ENCODE data around the gene C14orf119. TPM values are rescaled to one million over a fixed set of nuclear protein-coding genes. Genes with fewer than 3 reads are reported as not detected.

C14orf119 gene
- total and polyA plus RNA-seq, 9 of the 15 experiments (the other 6 are each of a cell fraction or from before 2014, with no cell fraction given): 36.7 to 251 (median 51.8) TPM

DNA sequence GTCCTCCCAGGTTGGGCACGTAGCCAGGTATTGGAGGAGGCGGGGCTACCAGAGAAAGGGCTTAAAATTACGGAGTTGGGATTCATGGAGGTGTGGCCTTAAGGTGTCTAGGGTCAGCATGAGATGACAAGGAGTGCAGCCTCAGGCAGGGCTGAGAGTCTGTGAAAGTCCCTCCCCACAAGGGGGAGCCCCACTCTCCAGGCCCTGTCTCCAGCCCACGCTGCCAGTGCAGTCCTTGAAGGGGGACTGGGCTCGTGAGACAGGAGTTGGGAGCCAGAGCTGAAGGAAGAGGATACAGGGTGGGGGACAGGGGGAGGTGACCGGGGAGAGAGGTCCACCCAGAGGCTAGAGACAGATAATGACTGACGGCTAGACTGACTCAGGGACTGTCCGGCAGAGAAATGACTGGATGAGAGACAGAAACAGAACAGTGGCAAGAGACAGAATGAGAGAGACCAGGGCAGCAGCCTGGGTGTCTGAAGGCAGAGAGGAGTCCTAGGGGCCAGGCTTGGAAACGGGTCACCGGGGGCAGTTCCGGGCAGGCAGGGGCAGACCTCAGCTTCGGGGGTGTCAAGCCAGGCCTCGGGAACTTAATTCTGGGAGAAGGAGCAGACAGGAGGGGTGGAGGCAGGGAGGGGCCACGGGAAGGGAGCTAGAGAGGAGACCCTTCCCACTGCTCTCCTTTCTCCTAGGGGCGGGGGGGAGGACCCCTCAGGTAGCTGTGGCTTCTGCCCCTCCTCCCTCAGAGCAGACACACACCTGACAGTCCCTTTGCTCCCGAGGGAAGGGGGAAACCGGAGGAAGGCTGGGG, 39.0 kb upstream of the C14orf119 start (continued):
- TF ChIP-seq NCOA6 (IDR thresholded peaks at IDR 0.05) (no peak), TEAD1 (CRISPR knock-in tag; IDR thresholded peaks at IDR 0.05) (no peak), ZSCAN29 (IDR thresholded peaks at IDR 0.05) (no peak), KAT2B (IDR thresholded peaks at IDR 0.05; ENCODE audit: low read depth, low read length) (no peak), PRPF4 (IDR thresholded peaks at IDR 0.05; ENCODE audit: insufficient read depth, low read depth, low read length, poor library complexity, severe bottlenecking) (no peak), SMARCA4 (IDR thresholded peaks at IDR 0.05) (peak; percentile 75), TCF7L2 (IDR thresholded peaks at IDR 0.05; ENCODE audit: low read depth, low read length) (no peak), RFX1 (IDR thresholded peaks at IDR 0.05) (no peak), NONO (IDR thresholded peaks at IDR 0.05; ENCODE audit: low read depth in 2 of 2, low read length in 1 of 2) (no peak), FOXM1 (IDR thresholded peaks at IDR 0.05; ENCODE audit: low read depth) (no peak), FOXM1 (CRISPR knock-in tag; IDR thresholded peaks at IDR 0.05; ENCODE audit: low read depth) (peak; percentile 45; the same call in 1 of the 2 replicates), ZNF217 (CRISPR knock-in tag; IDR thresholded peaks at IDR 0.05) (no peak), HMG20B (CRISPR knock-in tag; IDR thresholded peaks at IDR 0.05) (no peak), RAD21 (CRISPR knock-in tag; conservative IDR thresholded peaks at IDR 0.05 in 1 of 2, IDR thresholded peaks at IDR 0.05 in 1 of 2) (peak; percentile 50 to 72), TEAD4 (IDR thresholded peaks at IDR 0.05; ENCODE audit: low read length) (no peak), TEAD4 (CRISPR knock-in tag; IDR thresholded peaks at IDR 0.05; ENCODE audit: borderline replicate concordance) (no peak)
- TF ChIP-seq, protein P1, sequence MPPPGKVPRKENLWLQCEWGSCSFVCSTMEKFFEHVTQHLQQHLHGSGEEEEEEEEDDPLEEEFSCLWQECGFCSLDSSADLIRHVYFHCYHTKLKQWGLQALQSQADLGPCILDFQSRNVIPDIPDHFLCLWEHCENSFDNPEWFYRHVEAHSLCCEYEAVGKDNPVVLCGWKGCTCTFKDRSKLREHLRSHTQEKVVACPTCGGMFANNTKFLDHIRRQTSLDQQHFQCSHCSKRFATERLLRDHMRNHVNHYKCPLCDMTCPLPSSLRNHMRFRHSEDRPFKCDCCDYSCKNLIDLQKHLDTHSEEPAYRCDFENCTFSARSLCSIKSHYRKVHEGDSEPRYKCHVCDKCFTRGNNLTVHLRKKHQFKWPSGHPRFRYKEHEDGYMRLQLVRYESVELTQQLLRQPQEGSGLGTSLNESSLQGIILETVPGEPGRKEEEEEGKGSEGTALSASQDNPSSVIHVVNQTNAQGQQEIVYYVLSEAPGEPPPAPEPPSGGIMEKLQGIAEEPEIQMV (tag; conservative IDR thresholded peaks at IDR 0.05; ENCODE audit: low read depth): no peak
- TF ChIP-seq, protein P2, sequence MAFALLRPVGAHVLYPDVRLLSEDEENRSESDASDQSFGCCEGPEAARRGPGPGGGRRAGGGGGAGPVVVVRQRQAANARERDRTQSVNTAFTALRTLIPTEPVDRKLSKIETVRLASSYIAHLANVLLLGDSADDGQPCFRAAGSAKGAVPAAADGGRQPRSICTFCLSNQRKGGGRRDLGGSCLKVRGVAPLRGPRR (CRISPR knock-in tag; IDR thresholded peaks at IDR 0.05): no peak
- TF ChIP-seq, protein P3, sequence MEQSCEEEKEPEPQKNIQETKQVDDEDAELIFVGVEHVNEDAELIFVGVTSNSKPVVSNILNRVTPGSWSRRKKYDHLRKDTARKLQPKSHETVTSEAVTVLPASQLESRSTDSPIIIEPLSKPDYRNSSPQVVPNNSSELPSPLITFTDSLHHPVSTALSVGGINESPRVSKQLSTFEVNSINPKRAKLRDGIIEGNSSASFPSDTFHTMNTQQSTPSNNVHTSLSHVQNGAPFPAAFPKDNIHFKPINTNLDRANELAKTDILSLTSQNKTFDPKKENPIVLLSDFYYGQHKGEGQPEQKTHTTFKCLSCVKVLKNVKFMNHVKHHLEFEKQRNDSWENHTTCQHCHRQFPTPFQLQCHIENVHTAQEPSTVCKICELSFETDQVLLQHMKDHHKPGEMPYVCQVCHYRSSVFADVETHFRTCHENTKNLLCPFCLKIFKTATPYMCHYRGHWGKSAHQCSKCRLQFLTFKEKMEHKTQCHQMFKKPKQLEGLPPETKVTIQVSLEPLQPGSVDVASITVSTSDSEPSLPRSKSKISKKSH (CRISPR knock-in tag; IDR thresholded peaks at IDR 0.05): no peak
- TF ChIP-seq, protein P4, sequence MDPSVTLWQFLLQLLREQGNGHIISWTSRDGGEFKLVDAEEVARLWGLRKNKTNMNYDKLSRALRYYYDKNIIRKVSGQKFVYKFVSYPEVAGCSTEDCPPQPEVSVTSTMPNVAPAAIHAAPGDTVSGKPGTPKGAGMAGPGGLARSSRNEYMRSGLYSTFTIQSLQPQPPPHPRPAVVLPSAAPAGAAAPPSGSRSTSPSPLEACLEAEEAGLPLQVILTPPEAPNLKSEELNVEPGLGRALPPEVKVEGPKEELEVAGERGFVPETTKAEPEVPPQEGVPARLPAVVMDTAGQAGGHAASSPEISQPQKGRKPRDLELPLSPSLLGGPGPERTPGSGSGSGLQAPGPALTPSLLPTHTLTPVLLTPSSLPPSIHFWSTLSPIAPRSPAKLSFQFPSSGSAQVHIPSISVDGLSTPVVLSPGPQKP (CRISPR knock-in tag; IDR thresholded peaks at IDR 0.05): no peak
- TF ChIP-seq, protein P5, sequence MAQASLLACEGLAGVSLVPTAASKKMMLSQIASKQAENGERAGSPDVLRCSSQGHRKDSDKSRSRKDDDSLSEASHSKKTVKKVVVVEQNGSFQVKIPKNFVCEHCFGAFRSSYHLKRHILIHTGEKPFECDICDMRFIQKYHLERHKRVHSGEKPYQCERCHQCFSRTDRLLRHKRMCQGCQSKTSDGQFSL (CRISPR knock-in tag; IDR thresholded peaks at IDR 0.05): no peak
- TF ChIP-seq, protein P5 (tag; IDR thresholded peaks at IDR 0.05): no peak

Measured in K562 (cell line).